PC-9 (cell line): ENCODE results near the gene NRP1. TPM values are rescaled to one million over a fixed set of nuclear protein-coding genes. Genes with fewer than 3 reads are reported as not detected.

Experiments
- BruUV-seq: library from RNA; stranded (reverse); fragments of 400-500 nt; replicated peaks from 2 replicates; lab custom pipeline; 2021; lab: Mats Ljungman, UMichigan
- CTCF ChIA-PET: fragments of 300-600 bp; sonication (Branson Sonifier 250); formaldehyde crosslinking; loops from one replicate; lab custom pipeline; 2022; ENCODE audit warnings: antibody characterized with exemption; lab: Charles Lee
- POLR2A ChIA-PET: fragments of 300-600 bp; sonication (Branson Sonifier 250); formaldehyde crosslinking; loops from one replicate; lab custom pipeline; 2022; ENCODE audit warnings: antibody characterized with exemption; ENCODE audit not compliant: unreplicated experiment; lab: Charles Lee
- DNase-seq, 2 experiments: peaks; one replicate each; pipeline versions ENCODE4 v3.0.0 to v3.0.0-alpha.2; 2015 to 2022; ENCODE audit warnings: mixed read lengths in 1 of 2
- H2AFZ ChIP-seq: fragments of 200-600 bp; sonication (generic); 2 replicates; pipeline ENCODE4 v1.8.1; 2017; ENCODE audit warnings: antibody characterized with exemption
- H3F3A ChIP-seq: fragments of 200-600 bp; sonication (generic); 2 replicates; pipeline ENCODE4 v1.8.1; 2017; ENCODE audit warnings: antibody characterized with exemption, mild to moderate bottlenecking, low read depth; ENCODE audit not compliant: insufficient read depth
- H3K27ac ChIP-seq: fragments of 200-600 bp; sonication (generic); 2 replicates; pipeline ENCODE4 v1.6.1; 2016; ENCODE audit warnings: mixed run types
- H3K27me3 ChIP-seq: fragments of 200-600 bp; sonication (generic); 2 replicates; pipeline ENCODE4 v1.6.1; 2016; ENCODE audit warnings: low read depth, mixed run types; ENCODE audit not compliant: insufficient read depth
- H3K36me3 ChIP-seq: fragments of 200-600 bp; sonication (generic); 2 replicates; pipeline ENCODE4 v1.6.1; 2016; ENCODE audit warnings: low read depth, mixed run types
- H3K4me1 ChIP-seq: fragments of 200-600 bp; sonication (generic); replicated peaks from 2 replicates; pipeline ENCODE4 v1.6.1; 2016; ENCODE audit warnings: mixed run types; ENCODE audit not compliant: insufficient read depth
- H3K4me2 ChIP-seq: fragments of 200-600 bp; sonication (generic); 2 replicates; pipeline ENCODE4 v1.6.1; 2017; ENCODE audit warnings: mixed run types
- H3K4me3 ChIP-seq: fragments of 200-600 bp; sonication (generic); 2 replicates; pipeline ENCODE4 v1.6.1; 2016; ENCODE audit warnings: mixed run types
- H3K79me2 ChIP-seq: fragments of 200-600 bp; sonication (generic); 2 replicates; pipeline ENCODE4 v1.6.1; 2017; ENCODE audit warnings: low read depth, mixed run types
- H3K9me2 ChIP-seq: fragments of 200-600 bp; sonication (generic); 2 replicates; pipeline ENCODE4 v1.8.1; 2017; ENCODE audit warnings: mild to moderate bottlenecking; ENCODE audit not compliant: insufficient read depth
- H3K9me3 ChIP-seq: fragments of 200-600 bp; sonication (generic); 2 replicates; pipeline ENCODE4 v1.8.1; 2016; ENCODE audit warnings: low read depth; ENCODE audit not compliant: insufficient read depth
- H4K20me1 ChIP-seq: fragments of 200-600 bp; sonication (generic); 2 replicates; pipeline ENCODE4 v1.8.1; 2017; ENCODE audit not compliant: insufficient read depth
- CTCF ChIP-seq: fragments of 200-600 bp; sonication (generic); conservative IDR thresholded peaks from 2 replicates; pipeline ENCODE4 v1.6.1; 2017; ENCODE audit warnings: mixed run types, antibody characterized with exemption, mild to moderate bottlenecking, moderate library complexity
- EZH2 ChIP-seq: fragments of 200-600 bp; sonication (generic); IDR thresholded peaks from 2 replicates; pipeline ENCODE4 v1.8.0; 2017; ENCODE audit warnings: antibody characterized with exemption, low read depth
- intact Hi-C: fragments of 100-400 bp; cut with micrococcal nuclease; formaldehyde crosslinking; loops from one replicate; pipeline ENCODE4 v1.10.0; 2022; ENCODE audit not compliant: unreplicated experiment
- total RNA-seq: library from RNA; stranded (reverse); gene quantifications from 2 replicates; pipeline ENCODE4 v1.2.3, GENCODE V29; 2021

NRP1 gene
- total RNA-seq, 1 experiment from 2014 or later = 30.5 TPM

GRCh38 chr10:33150146-33150545, 184.3 kb downstream of the NRP1 start:
- no peak overlapping the region for H3K27ac ChIP-seq
- peaks cover 2% of the 10 kb centered on the region for H3K4me1 ChIP-seq
- H3K79me2 ChIP-seq = no peaks in the 10 kb centered on the region
- POLR2A ChIA-PET = no interaction called here
- no peaks in the 10 kb centered on the region for H4K20me1 ChIP-seq
- no peak for DNase-seq
- H3K4me3 ChIP-seq = no peak overlapping the region
- H3F3A ChIP-seq = no peaks in the 10 kb centered on the region
- no peaks in the 10 kb centered on the region for H3K27me3 ChIP-seq
- H2AFZ ChIP-seq = no peak overlapping the region
- H3K36me3 ChIP-seq = no peaks in the 10 kb centered on the region
- H3K4me2 ChIP-seq = no peak overlapping the region
- no peaks in the 10 kb centered on the region for H3K9me2 ChIP-seq
- TF ChIP-seq EZH2 (no peak), CTCF (no peak)
- no TSS peak for BruUV-seq
- intact Hi-C loops = no loop called here
- no peaks in the 10 kb centered on the region; the same call in 1 of the 2 replicates for H3K9me3 ChIP-seq
- CTCF ChIA-PET = no interaction called here

GRCh38 chr10:33147013-33147310, 187.5 kb downstream of the NRP1 start:
- Histone ChIP-seq H3K9me2 (no peaks in the 10 kb centered on the region), H4K20me1 (no peaks in the 10 kb centered on the region), H3K27ac (no peak overlapping the region), H3K4me1 (no peaks in the 10 kb centered on the region), H3K79me2 (no peaks in the 10 kb centered on the region), H2AFZ (no peak overlapping the region), H3K9me3 (no peaks in the 10 kb centered on the region; the same call in 1 of the 2 replicates), H3K27me3 (no peaks in the 10 kb centered on the region), H3K4me3 (no peak overlapping the region), H3F3A (no peaks in the 10 kb centered on the region), H3K4me2 (no peak overlapping the region), H3K36me3 (no peaks in the 10 kb centered on the region)
- DNase-seq = no peak
- ChIA-PET CTCF (no interaction called here), POLR2A (no interaction called here)
- BruUV-seq = no TSS peak
- TF ChIP-seq CTCF = no peak
- TF ChIP-seq EZH2 = no peak
- intact Hi-C loops = no loop called here

GRCh38 chr10:33146189-33147012, 188.1 kb downstream of the NRP1 start:
- Histone ChIP-seq H3K4me1 (no peaks in the 10 kb centered on the region), H3K79me2 (no peaks in the 10 kb centered on the region), H3K27me3 (no peaks in the 10 kb centered on the region), H4K20me1 (no peaks in the 10 kb centered on the region), H3K27ac (no peak overlapping the region), H2AFZ (no peak overlapping the region), H3F3A (no peaks in the 10 kb centered on the region), H3K36me3 (no peaks in the 10 kb centered on the region), H3K9me2 (no peaks in the 10 kb centered on the region), H3K9me3 (no peaks in the 10 kb centered on the region; the same call in 1 of the 2 replicates), H3K4me3 (no peak overlapping the region), H3K4me2 (no peak overlapping the region)
- ChIA-PET POLR2A (interaction anchor here (0.5 kb wide), 1 partner anchor 136 kb away, joined by 4 read pairs; no protein-coding TSS in a partner anchor), CTCF (no interaction called here)
- TF ChIP-seq EZH2 = no peak
- TF ChIP-seq CTCF = no peak
- no peak for DNase-seq
- intact Hi-C loops = no loop called here
- no TSS peak for BruUV-seq
